Panc1 (cell line): ENCODE measurements around the gene CCDC169.

ENCODE experiments used
- CTCF ChIP-seq: fragments of 450-650 bp; IDR thresholded peaks from 2 replicates; pipeline ENCODE4 v1.5.1; 2017; ENCODE audit warnings: mild to moderate bottlenecking
- POLR2AphosphoS5 ChIP-seq: IDR thresholded peaks from 2 replicates; pipeline ENCODE4 v1.6.1; 2012; ENCODE audit warnings: mild to moderate bottlenecking, low read depth, low read length, moderate library complexity
- REST ChIP-seq, 2 experiments: IDR thresholded peaks; 2 replicates each; pipeline ENCODE4 v1.6.1; 2011 to 2012; ENCODE audit warnings: low read depth in 2 of 2, control low read depth in 1 of 2, low read length in 1 of 2, mild to moderate bottlenecking in 1 of 2, moderate library complexity in 1 of 2; ENCODE audit not compliant: insufficient read depth in 1 of 2
- SIN3A ChIP-seq: IDR thresholded peaks from 2 replicates; pipeline ENCODE4 v1.6.1; 2012; ENCODE audit warnings: low read depth, mild to moderate bottlenecking, low read length, moderate library complexity, borderline replicate concordance; ENCODE audit not compliant: insufficient read depth

GRCh38 chr13:36207672-36208071, 89.9 kb downstream of the CCDC169 start:
- TF ChIP-seq CTCF: no peak
- no peak for TF ChIP-seq POLR2AphosphoS5
- TF ChIP-seq SIN3A: no peak
- TF ChIP-seq REST (IDR thresholded peaks at IDR 0.05; ENCODE audit: insufficient read depth in 1 of 2, low read depth in 2 of 2, low read length in 1 of 2): no peak
